Panc1 (cell line): ENCODE data around the gene RNF220.

Experiments used
- CTCF ChIP-seq: fragments of 450-650 bp; IDR thresholded peaks from 2 replicates; pipeline ENCODE4 v1.5.1; 2017; ENCODE audit warnings: mild to moderate bottlenecking
- REST ChIP-seq, 2 experiments: IDR thresholded peaks; 2 replicates each; pipeline ENCODE4 v1.6.1; 2011 to 2012; ENCODE audit warnings: low read depth in 2 of 2, control low read depth in 1 of 2, low read length in 1 of 2, mild to moderate bottlenecking in 1 of 2, moderate library complexity in 1 of 2; ENCODE audit not compliant: insufficient read depth in 1 of 2
- TCF7L2 ChIP-seq: IDR thresholded peaks from 2 replicates; pipeline ENCODE4 v1.6.1; 2011; ENCODE audit warnings: mild to moderate bottlenecking, low read depth, low read length, inconsistent platforms

GRCh38 chr1:44624268-44624901, 219.3 kb downstream of the RNF220 start:
- TF ChIP-seq CTCF (no peak), REST (IDR thresholded peaks at IDR 0.05; ENCODE audit: insufficient read depth in 1 of 2, low read depth in 2 of 2, low read length in 1 of 2) (no peak), TCF7L2 (no peak)
